Colonic mucosa (tissue), 4 donors: ENCODE data around the gene MRTFA. TPM values are rescaled to one million over a fixed set of nuclear protein-coding genes. Genes with fewer than 3 reads are reported as not detected.
"Not testable (repeated sequence)": the region's sequence is repeated elsewhere in the genome, so short reads cannot be mapped to it uniquely, and the experiment has no call there.

ENCODE experiments used
- DNase-seq: peaks from one replicate; pipeline ENCODE4 v3.0.0-alpha.2; 2020
- H3K27ac ChIP-seq: fragments of 200-600 bp; one replicate; pipeline ENCODE4 v1.8.0; 2021
- H3K27me3 ChIP-seq: fragments of 200-600 bp; one replicate; pipeline ENCODE4 v1.8.0; 2021
- H3K36me3 ChIP-seq: fragments of 200-600 bp; one replicate; pipeline ENCODE4 v1.8.0; 2021
- H3K4me1 ChIP-seq: fragments of 200-600 bp; one replicate; pipeline ENCODE4 v1.8.0; 2021; ENCODE audit warnings: mild to moderate bottlenecking
- H3K4me3 ChIP-seq: fragments of 200-600 bp; one replicate; pipeline ENCODE4 v1.8.0; 2021
- H3K9ac ChIP-seq, 2 donors: one replicate each; pipeline ENCODE4 v1.7.0; 2013; ENCODE audit warnings: control low read depth in 2 of 2, low read depth in 2 of 2, low read length in 2 of 2
- H3K9me3 ChIP-seq: fragments of 200-600 bp; one replicate; pipeline ENCODE4 v1.8.0; 2021
- CTCF ChIP-seq: fragments of 200-600 bp; IDR thresholded peaks from one replicate; pipeline ENCODE4 v1.8.0; 2022; ENCODE audit warnings: antibody characterized with exemption, mild to moderate bottlenecking
- intact Hi-C: fragments of 100-400 bp; cut with DNase I; formaldehyde crosslinking; loops from one replicate; pipeline ENCODE4 v1.14.1; 2022
- total RNA-seq, 2 donors: library from RNA; stranded (reverse); fragmentation: NEBNext Ultra II Directional in 1 of 2; extraction: Animal tissue kit (Norgen Biotek cat#: 25700) in 1 of 2; gene quantifications; one replicate each; pipeline ENCODE4 v1.2.1, GENCODE V29; 2021
- donor health status: healthy.
- donor health status: DM: no; HTN: no; CAD: no.
- donor health status: DM: no; HTN: no; CAD: no.

MRTFA gene
- total RNA-seq, 2 donors from 2014 or later = 31.9 to 35.6 TPM

GRCh38 chr22:40679964-40680818, 43.7 kb upstream of the MRTFA start:
- no peak for TF ChIP-seq CTCF
- Histone ChIP-seq H3K27ac (no peak overlapping the region), H3K27me3 (no peaks in the 10 kb centered on the region), H3K36me3 (no peaks in the 10 kb centered on the region), H3K9ac (no peak overlapping the region), H3K4me3 (no peak overlapping the region), H3K9me3 (no peaks in the 10 kb centered on the region), H3K4me1 (no peaks in the 10 kb centered on the region)
- no peak for DNase-seq
- intact Hi-C loops = loop anchor here (10.0 kb wide), 1 partner anchor 215 kb away; no protein-coding TSS in a partner anchor

GRCh38 chr22:40679249-40679963, 42.9 kb upstream of the MRTFA start, which contains the start of gene MCHR1:
Gene MCHR1 (plus strand): TSS chr22:40679484. CDS start chr22:40679653, 169 bp downstream.
- H3K9ac ChIP-seq = peak within 1 kb of the TSS in 1 of 2 donors; percentile 43
- no peaks in the 10 kb centered on the region for H3K4me1 ChIP-seq
- intact Hi-C loops = no loop called here
- H3K27ac ChIP-seq = no peak within 1 kb of the TSS
- no peaks in the 10 kb centered on the region for H3K27me3 ChIP-seq
- DNase-seq = no peak
- H3K36me3 ChIP-seq = no peaks in the 10 kb centered on the region
- no peak for TF ChIP-seq CTCF
- no peak within 1 kb of the TSS for H3K4me3 ChIP-seq
- H3K9me3 ChIP-seq = no peaks in the 10 kb centered on the region

- H3K4me1 ChIP-seq = no peaks in the 10 kb centered on the region
- no peak overlapping the region for H3K4me3 ChIP-seq
- intact Hi-C loops = no loop called here
- H3K9me3 ChIP-seq = no peaks in the 10 kb centered on the region
- peak overlapping the region in 1 of 2 donors; percentile 43 for H3K9ac ChIP-seq
- H3K27me3 ChIP-seq = no peaks in the 10 kb centered on the region
- no peak overlapping the region for H3K27ac ChIP-seq
- no peak for TF ChIP-seq CTCF
- no peak for DNase-seq
- no peaks in the 10 kb centered on the region for H3K36me3 ChIP-seq
These were observed 42.2 kb upstream of the MRTFA start for GRCh38 chr22:40678493-40679248.

GRCh38 chr22:40676644-40677043, 40.1 kb upstream of the MRTFA start:
- H3K27ac ChIP-seq = no peak overlapping the region
- H3K36me3 ChIP-seq = no peaks in the 10 kb centered on the region
- H3K4me1 ChIP-seq = no peaks in the 10 kb centered on the region
- no peak overlapping the region for H3K4me3 ChIP-seq
- intact Hi-C loops = no loop called here
- no peak overlapping the region for H3K9ac ChIP-seq
- no peak for DNase-seq
- H3K9me3 ChIP-seq = no peaks in the 10 kb centered on the region
- H3K27me3 ChIP-seq = no peaks in the 10 kb centered on the region
- TF ChIP-seq CTCF = no peak

GRCh38 chr22:40676166-40676565, 39.6 kb upstream of the MRTFA start:
- H3K4me3 ChIP-seq, H3K27me3 ChIP-seq, H3K4me1 ChIP-seq, intact Hi-C loops, H3K9ac ChIP-seq, H3K27ac ChIP-seq, DNase-seq, H3K9me3 ChIP-seq, H3K36me3 ChIP-seq: not testable (repeated sequence)
